GM11168 (cell line): ENCODE measurements around the gene TRAK1.

ENCODE experiments used
- in situ Hi-C: fragments of 300-500 bp; cut with MboI; formaldehyde crosslinking; loops from one replicate; pipeline ENCODE4 v1.12.0; 2022; ENCODE audit warnings: low sequenced_read_pairs; ENCODE audit not compliant: unreplicated experiment

TRAK1 gene

DNA sequence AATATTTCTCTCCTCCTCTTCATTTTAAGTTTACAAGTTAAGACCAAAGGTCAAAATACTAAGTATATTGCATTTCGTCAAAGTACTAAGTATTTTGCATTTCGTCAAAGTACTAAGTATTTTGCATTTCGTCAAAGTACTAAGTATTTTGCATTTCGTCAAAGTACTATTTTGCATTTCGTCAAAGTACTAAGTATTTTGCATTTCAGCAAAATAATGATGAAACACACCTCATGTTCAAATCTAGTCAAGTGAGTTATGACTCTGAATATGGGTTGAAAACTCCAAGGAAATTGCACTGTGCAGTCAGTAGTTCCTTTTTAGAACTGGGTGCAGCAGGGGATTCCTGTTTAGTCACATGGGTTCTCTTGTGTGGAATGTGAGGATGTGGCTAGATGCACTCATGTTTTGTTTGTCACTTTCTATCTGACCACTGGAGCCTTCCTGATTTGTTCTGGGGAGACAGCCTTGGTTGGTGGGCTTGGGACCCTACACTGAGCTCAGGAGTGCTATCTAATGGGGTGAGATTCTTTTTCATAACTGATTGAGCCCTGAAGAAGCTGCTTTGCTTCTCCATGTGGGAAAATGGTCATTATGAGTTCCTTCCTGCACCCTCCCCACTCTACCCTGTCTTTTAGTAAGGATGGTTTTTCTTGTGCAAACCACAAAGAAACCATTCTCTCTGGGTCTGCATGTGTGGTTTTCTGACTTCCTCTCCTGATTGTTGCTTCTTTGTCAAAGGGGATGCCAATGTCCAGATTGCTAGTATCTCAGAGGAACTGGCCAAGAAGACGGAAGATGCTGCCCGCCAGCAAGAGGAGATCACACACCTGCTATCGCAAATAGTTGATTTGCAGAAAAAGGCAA, 101.4 kb downstream of the TRAK1 start:
- in situ Hi-C loops, result no loop called here

GRCh38 chr3:42194943-42195510, 103.9 kb downstream of the TRAK1 start:
- in situ Hi-C loops, result no loop called here

GRCh38 chr3:42195879-42196330, 104.7 kb downstream of the TRAK1 start:
- in situ Hi-C loops, result no loop called here

DNA sequence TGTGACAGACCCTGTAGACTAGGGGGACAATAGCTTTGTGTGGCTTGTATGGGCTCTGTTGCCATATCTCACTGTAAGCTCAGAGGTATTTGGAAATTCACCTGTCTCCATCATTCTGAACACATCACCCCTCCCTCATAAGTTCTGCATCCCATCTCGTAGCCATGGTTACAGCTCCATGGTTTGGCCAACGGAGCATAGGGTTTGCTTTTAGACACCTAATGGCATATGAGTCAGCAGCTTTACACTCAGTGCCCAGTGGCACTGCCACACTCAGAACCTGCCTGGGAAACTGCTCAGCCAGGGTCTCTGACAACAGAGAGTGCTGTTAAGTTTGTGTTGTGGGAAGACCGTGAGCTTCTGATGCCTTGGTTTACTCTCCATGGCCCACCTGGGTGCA, 107.6 kb downstream of the TRAK1 start:
- in situ Hi-C loops, result no loop called here

DNA sequence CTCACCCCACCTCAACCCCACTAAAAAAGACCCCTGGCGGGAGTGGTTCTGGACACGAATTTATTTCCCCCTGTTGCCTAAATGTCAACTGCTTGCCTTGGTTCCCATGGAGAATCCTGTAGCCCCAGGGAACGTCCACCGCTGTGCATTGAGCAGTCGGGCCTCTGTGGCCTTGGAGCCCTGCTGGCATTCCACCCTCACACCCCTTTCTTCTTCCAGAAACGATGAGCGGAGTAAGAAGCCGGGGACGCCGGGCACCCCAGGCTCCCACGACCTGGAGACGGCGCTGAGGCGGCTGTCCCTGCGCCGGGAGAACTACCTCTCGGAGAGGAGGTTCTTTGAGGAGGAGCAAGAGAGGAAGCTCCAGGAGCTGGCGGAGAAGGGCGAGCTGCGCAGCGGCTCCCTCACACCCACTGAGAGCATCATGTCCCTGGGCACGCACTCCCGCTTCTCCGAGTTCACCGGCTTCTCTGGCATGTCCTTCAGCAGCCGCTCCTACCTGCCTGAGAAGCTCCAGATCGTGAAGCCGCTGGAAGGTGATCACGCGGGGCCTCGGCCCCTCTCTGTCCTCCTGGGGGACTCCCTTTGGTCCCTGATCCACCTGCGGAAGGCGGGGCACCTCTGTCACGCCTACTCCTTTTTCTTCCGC, 111.2 kb downstream of the TRAK1 start:
- in situ Hi-C loops, result loop anchor here (25.0 kb wide), 1 partner anchor 90 kb away; no protein-coding TSS in a partner anchor

DNA sequence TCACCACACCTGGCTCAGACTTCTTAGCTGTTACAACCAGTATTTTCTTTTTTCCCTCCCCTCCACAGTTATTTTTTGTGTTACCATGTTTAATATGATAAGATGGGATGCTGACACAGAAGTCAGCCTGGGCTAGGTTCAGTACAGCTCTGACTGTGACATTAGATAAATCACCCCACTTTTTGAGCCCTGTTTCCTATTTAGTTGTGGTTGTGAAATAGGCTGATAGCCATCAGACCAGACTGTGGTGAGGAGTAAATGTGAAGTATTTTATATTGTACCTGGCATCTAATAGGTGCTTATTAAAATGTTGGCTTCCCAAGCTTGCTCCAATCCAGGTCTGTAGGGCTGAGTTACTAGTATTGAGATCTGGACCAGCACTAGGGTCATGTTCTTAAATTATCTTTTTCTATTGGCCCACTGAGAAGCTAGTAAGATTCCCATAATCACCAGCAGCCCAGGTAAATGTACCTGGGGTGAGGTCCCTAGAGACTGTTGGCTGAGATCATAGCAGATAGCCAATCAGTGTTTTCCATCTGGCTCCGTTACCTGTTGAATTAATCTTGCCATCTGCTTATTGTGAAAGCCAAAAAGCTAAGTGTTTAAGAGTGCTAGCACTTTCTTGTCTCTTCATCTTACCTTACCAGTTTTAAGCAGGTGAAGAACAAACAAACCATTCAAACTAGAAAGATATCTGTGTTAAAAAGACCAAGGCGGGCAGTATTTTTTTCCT, 113.9 kb downstream of the TRAK1 start:
- in situ Hi-C loops, result loop anchor here (25.0 kb wide), 1 partner anchor 93 kb away; no protein-coding TSS in a partner anchor

- in situ Hi-C loops, result loop anchor here (25.0 kb wide), 1 partner anchor 94 kb away; no protein-coding TSS in a partner anchor
Measured at GRCh38 chr3:42205800-42206514, 114.8 kb downstream of the TRAK1 start.

DNA sequence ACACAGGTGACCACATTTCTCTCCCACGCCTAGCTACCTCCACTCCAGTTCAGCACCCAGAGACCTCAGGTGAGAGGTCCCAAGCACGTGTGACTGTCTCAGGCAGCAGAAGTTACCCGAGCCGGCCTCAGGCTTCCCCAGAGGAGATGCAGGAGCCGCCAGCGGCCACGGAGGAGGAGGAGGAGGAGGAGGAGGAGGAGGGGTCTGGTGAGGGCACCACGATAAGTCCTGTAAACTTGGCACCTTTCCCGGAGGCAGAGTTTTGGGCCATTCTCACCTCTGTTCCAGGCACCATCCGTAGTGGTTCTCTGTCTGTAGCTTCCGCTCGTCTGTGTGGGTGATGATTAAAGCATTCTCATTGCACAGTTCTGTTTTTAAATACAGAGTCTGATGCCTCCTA, 118.8 kb downstream of the TRAK1 start:
- in situ Hi-C loops, result loop anchor here (25.0 kb wide), 1 partner anchor 98 kb away; no protein-coding TSS in a partner anchor

- in situ Hi-C loops, result loop anchor here (25.0 kb wide), 1 partner anchor 98 kb away; no protein-coding TSS in a partner anchor
Measured at GRCh38 chr3:42210726-42211125, 119.6 kb downstream of the TRAK1 start.

- in situ Hi-C loops, result loop anchor here (25.0 kb wide), 1 partner anchor 101 kb away; no protein-coding TSS in a partner anchor
Measured at GRCh38 chr3:42213417-42213816, 122.3 kb downstream of the TRAK1 start.

GRCh38 chr3:42214064-42214463, 122.9 kb downstream of the TRAK1 start:
- in situ Hi-C loops, result loop anchor here (25.0 kb wide), 1 partner anchor 102 kb away; no protein-coding TSS in a partner anchor

DNA sequence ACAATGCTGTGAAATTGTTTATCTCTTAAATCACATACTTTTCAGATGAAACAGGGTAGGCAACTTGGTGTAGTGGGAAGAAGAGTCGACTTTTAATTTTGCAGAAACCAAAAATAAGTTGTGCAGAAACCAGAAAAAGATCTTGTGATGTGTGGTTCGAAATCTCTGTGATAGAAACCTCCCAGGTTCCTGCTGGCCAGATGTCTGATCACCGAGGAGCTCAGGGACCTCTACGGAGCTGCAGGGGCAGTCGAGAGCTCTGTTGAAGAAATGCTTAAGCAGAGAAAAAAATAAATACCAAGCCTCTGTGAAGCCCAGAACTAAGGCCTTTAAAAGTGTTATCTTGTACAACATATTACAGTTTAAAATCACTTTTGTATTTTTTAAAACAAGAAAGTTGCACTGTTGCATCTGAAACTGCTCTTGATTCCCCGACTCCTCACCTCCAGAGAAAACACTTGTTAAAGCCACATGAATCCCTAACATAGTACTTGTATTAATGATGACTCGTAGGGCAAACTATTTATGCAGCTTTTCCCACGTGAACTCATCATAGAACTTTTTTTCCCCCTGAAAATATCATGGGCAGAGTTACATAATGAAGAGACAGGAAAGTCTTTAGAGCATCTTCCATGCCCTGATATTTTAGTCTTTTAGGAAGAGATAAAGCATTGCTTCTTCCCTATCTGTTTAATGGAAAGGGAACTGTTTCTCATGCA, 123.6 kb downstream of the TRAK1 start:
- in situ Hi-C loops, result loop anchor here (25.0 kb wide), 1 partner anchor 102 kb away; no protein-coding TSS in a partner anchor

DNA sequence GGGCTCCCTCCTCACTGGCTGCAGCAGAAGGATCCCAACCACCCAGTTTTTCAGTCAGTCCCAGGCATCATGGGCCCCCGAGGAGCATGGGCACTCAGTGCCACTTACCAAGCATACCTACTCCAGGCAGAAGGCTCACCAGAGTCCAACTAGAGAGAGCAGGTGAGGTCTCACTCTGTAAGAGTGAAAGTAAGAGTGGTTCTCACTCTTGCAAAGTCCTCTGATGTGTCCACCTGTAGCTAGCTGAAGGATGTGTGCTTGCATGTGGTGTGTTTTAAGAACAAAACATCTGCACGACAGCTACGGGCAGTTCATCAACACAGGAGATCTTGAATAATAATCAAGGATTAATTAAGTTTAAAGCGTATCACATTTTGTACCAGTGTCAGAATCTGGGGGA, 125.1 kb downstream of the TRAK1 start:
- in situ Hi-C loops, result loop anchor here (25.0 kb wide), 1 partner anchor 104 kb away; no protein-coding TSS in a partner anchor

- in situ Hi-C loops, result loop anchor here (25.0 kb wide), 1 partner anchor 105 kb away; no protein-coding TSS in a partner anchor
Measured at GRCh38 chr3:42216931-42217333, 125.8 kb downstream of the TRAK1 start.

GRCh38 chr3:42220436-42221121, 129.4 kb downstream of the TRAK1 start:
- in situ Hi-C loops, result loop anchor here (25.0 kb wide), 1 partner anchor 108 kb away; no protein-coding TSS in a partner anchor

DNA sequence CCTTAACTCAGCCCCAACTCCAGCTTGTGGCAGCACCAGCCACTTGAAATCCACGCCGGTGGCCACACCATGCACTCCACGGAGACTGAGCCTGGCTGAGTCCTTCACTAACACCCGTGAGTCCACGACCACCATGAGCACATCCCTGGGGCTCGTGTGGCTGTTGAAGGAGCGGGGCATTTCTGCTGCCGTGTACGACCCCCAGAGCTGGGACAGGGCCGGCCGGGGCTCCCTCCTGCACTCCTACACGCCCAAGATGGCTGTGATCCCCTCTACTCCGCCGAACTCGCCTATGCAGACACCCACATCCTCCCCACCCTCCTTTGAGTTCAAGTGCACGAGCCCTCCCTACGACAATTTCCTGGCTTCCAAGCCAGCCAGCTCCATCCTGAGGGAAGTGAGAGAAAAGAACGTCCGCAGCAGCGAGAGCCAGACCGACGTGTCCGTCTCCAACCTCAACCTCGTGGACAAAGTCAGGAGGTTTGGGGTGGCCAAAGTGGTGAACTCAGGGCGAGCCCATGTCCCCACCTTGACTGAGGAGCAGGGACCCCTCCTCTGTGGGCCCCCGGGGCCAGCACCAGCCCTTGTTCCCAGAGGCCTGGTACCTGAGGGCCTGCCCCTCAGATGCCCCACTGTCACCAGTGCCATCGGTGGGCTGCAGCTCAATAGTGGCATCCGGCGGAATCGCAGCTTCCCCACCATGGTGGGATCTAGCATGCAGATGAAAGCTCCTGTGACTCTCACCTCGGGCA, 132.0 kb downstream of the TRAK1 start:
- in situ Hi-C loops, result loop anchor here (25.0 kb wide), 1 partner anchor 111 kb away; no protein-coding TSS in a partner anchor

GRCh38 chr3:42224178-42224577, 133.0 kb downstream of the TRAK1 start:
- in situ Hi-C loops, result loop anchor here (25.0 kb wide), 1 partner anchor 112 kb away; no protein-coding TSS in a partner anchor
